ENCODE data around the gene PRR5L.

PRR5L gene

DNA sequence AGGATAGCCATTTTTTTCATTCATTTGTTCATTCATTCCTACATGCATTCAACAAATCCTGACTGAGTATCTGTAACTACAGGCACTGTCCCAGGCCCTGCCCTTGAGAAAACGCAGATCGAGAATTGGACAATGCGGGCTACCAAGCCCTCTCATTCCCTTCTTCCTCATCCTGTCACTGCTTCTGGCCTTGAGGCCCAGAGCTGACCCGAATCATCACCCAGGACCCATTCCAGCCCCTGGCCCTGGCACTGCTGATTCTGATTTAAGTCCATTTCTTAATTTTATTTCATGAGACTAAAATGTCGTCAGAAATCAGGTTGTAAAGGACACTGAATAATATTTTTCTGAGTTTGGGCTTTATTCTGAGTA, 31.1 kb upstream of the PRR5L start:
- Histone ChIP-seq H3K9me3 (ENCODE audit: severe bottlenecking) (no peaks in the 10 kb centered on the region), H3K4me3 (ENCODE audit: low read depth, low read length) (no peak overlapping the region), H3K36me3 (no peaks in the 10 kb centered on the region), H3K27ac (no peak overlapping the region), H3K27me3 (ENCODE audit: insufficient read depth, low read depth, severe bottlenecking) (no peaks in the 10 kb centered on the region)
- TF ChIP-seq, protein P1, sequence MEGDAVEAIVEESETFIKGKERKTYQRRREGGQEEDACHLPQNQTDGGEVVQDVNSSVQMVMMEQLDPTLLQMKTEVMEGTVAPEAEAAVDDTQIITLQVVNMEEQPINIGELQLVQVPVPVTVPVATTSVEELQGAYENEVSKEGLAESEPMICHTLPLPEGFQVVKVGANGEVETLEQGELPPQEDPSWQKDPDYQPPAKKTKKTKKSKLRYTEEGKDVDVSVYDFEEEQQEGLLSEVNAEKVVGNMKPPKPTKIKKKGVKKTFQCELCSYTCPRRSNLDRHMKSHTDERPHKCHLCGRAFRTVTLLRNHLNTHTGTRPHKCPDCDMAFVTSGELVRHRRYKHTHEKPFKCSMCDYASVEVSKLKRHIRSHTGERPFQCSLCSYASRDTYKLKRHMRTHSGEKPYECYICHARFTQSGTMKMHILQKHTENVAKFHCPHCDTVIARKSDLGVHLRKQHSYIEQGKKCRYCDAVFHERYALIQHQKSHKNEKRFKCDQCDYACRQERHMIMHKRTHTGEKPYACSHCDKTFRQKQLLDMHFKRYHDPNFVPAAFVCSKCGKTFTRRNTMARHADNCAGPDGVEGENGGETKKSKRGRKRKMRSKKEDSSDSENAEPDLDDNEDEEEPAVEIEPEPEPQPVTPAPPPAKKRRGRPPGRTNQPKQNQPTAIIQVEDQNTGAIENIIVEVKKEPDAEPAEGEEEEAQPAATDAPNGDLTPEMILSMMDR (IDR thresholded peaks at IDR 0.05; ENCODE audit: low read depth, low read length): no peak
- no peak for DNase-seq

DNA sequence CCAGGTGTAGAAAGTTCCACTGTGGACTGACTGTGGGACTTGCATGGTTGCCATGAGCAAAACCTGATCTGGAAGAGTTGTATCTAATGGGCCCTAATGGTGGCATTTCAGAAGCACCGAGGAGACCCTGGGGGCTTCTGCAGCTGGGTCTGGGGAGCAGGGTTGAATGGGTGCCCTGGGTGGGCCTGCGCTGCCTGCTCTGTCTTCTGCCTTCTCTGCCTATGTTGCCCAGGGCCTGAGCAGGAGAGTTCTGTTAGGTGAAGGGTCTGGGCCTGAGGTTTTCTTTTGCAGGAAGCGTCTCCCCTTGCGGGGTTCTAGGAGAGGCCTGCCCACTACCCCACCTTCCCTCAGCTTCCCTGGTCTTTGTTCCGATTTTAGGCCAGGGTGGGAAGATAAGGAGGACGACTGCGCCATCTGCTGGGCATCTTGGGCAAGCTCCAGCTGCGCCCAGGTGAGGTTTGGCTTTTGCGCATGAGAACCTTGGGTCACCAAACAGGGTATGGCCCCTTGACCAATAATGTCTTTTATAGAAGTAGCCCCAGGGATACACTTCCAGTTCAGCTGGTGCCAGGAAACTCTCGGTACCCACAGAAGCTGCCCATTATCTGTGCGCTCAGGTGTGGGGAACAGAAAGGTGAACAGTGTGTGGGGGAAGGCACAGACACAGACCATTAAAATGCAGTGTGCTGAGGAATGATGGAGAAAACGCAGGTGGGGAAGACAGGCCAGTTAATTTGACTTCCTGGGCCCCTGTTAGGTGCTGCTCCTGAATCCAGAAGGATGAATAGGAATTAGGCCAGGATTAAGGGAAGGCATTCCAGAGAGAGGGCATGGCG, 30.1 kb upstream of the PRR5L start:
- TF ChIP-seq, protein P1 (IDR thresholded peaks at IDR 0.05; ENCODE audit: low read depth, low read length): peak; percentile 90
- H3K9me3 ChIP-seq (ENCODE audit: severe bottlenecking): no peaks in the 10 kb centered on the region
- H3K27ac ChIP-seq: no peak overlapping the region
- H3K27me3 ChIP-seq (ENCODE audit: insufficient read depth, low read depth, severe bottlenecking): no peaks in the 10 kb centered on the region
- H3K4me3 ChIP-seq (ENCODE audit: low read depth, low read length): no peak overlapping the region
- DNase-seq: peak; percentile 59
- H3K36me3 ChIP-seq: 0 out of 2 replicates have a peak, but pooled peaks cover 2% of the 10 kb centered on the region

DNA sequence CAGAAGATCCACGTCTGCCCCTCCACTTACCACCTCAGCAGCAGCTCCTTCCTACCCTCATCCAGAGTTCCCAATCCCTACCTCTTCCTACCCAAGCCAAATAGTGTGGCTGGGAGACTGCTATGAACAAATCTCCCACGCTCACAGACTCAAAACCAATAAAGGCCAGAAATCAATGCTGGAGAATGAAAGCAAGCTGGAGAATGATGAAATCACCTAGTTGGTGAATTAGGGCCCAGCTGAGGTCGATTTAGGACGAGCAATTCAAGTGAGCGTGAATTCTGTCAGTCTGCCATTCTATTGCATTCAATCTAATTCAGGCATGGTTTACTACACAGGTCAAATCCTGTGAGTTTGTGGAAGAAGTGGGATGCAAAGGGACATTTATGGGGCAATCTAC, 29.3 kb upstream of the PRR5L start:
- DNase-seq: no peak
- TF ChIP-seq, protein P1 (IDR thresholded peaks at IDR 0.05; ENCODE audit: low read depth, low read length): no peak
- Histone ChIP-seq H3K4me3 (ENCODE audit: low read depth, low read length) (no peak overlapping the region), H3K36me3 (peaks cover 6% of the 10 kb centered on the region; the same call in 1 of the 2 replicates), H3K27me3 (ENCODE audit: insufficient read depth, low read depth, severe bottlenecking) (no peaks in the 10 kb centered on the region), H3K9me3 (ENCODE audit: severe bottlenecking) (no peaks in the 10 kb centered on the region), H3K27ac (no peak overlapping the region)

DNA sequence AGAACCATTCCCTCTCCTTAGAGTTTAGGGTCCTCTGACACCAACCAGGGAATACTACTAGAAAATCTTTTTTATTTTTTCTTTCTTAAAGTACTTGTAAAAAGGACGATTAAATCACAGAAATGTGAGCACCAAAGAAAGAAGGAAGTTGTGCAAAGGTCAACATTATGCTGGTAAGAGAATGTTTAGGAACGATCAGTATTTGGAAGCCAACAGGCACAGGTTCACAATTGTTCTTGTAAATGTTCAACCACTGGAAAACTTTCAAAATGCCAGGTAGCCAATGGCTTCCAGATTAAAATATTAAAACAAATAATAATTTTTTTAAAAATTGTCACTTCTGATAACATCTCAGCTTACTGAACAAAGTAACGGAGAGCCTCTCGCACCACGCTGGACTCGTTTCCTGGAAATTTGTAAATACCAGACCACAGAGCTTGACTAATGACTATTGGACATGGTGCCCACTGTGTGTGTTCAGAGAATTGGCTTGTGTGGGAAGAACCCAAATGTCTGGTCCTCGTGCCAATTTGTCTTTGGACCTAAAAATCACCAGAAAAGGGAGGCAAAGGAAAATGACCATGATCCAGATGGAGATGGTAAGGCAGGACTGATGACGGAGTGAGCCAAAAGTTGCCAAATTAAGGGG, 27.6 kb upstream of the PRR5L start:
- Histone ChIP-seq H3K27me3 (ENCODE audit: insufficient read depth, low read depth, severe bottlenecking) (no peaks in the 10 kb centered on the region), H3K36me3 (peaks cover 16% of the 10 kb centered on the region; the same call in 1 of the 2 replicates), H3K9me3 (ENCODE audit: severe bottlenecking) (no peaks in the 10 kb centered on the region), H3K27ac (no peak overlapping the region), H3K4me3 (ENCODE audit: low read depth, low read length) (no peak overlapping the region)
- no peak for DNase-seq
- TF ChIP-seq, protein P1 (IDR thresholded peaks at IDR 0.05; ENCODE audit: low read depth, low read length): no peak

DNA sequence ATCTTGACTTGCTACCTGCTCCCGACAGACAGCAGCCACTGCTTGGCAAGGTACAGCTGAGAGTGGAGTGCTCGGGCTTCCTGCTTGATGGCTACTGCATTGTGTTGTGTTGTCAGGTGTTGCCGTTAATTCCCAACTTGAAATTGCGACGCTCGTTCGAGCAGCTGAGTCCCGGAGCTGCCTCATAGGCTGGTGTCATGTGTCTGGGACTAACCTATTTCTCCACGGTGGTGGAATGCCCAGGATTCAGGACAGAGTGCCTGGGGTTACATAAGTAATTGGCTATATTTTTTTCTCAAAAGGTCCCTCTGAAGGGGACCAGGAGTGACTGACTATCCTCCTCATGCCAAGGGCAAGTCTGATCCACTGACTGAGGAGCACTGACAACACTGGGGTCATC, 25.4 kb upstream of the PRR5L start:
- no peak for DNase-seq
- Histone ChIP-seq H3K27ac (no peak overlapping the region), H3K36me3 (peaks cover 25% of the 10 kb centered on the region), H3K27me3 (ENCODE audit: insufficient read depth, low read depth, severe bottlenecking) (no peaks in the 10 kb centered on the region), H3K4me3 (ENCODE audit: low read depth, low read length) (no peak overlapping the region), H3K9me3 (ENCODE audit: severe bottlenecking) (no peaks in the 10 kb centered on the region)
- TF ChIP-seq, protein P1 (IDR thresholded peaks at IDR 0.05; ENCODE audit: low read depth, low read length): no peak

Data from WERI-Rb-1 (cell line).